ENCODE results near the gene SLC16A3.
A peak's percentile ranks its signal among the peaks of the same experiment; 100 is the strongest.
"Not testable (repeated sequence)": the region's sequence is repeated elsewhere in the genome, so short reads cannot be mapped to it uniquely, and the experiment has no call there.

Gene SLC16A3

DNA sequence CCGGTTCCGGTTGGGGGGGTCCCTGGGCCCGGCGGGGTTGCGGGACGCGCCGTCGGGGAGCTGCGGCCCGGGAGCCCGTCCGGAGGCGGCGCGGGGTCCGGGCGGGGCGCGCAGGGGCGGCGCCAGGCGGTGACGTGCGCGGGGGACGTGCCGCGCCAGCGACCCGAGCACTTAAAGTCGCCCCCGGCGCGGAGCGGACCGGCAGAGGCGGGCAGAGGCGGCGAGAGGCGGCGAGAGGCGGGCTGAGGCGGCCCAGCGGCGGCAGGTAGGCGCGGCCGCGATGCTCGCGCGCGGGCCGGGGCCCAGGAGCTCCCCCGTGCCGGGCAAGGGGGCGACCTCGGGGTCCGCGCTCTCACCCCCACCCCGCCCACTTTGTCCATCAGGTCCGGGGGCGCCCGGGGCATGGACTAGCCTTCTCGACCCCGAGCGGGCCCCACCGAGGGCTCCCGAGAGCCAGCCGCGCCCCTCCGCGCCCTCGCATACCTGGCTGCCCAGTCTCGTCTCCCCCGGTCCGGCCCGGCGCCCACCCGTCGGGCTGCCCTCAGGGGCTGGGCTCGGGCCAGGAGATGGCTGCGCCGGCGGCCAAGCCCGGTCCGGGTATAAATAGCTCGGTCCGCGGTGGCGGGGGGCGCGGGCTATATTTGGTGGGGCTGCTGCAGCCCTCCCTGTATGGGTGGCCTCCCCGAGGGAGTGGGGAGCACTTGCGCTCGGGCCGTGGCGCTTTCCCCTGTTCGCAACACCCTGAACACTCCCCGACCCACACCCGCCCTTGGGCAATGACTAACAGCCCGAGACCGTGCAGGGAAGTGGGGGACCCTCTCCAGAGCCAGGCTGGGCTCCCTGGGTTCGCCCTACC is at the start of gene SLC16A3:
TSS of gene SLC16A3 (plus strand) at position 201 of the 856 bp plus-strand sequence. CDS start 6,967 bp downstream, outside the sequence.
- DNase-seq (ENCODE audit: low spot score) = peak; percentile 53

GRCh38 chr17:82179412-82179811 is 49.4 kb upstream of the SLC16A3 start:
- DNase-seq (ENCODE audit: low spot score) = no peak

GRCh38 chr17:82179946-82180475 is 48.8 kb upstream of the SLC16A3 start:
- no peak for DNase-seq (ENCODE audit: low spot score)

DNA sequence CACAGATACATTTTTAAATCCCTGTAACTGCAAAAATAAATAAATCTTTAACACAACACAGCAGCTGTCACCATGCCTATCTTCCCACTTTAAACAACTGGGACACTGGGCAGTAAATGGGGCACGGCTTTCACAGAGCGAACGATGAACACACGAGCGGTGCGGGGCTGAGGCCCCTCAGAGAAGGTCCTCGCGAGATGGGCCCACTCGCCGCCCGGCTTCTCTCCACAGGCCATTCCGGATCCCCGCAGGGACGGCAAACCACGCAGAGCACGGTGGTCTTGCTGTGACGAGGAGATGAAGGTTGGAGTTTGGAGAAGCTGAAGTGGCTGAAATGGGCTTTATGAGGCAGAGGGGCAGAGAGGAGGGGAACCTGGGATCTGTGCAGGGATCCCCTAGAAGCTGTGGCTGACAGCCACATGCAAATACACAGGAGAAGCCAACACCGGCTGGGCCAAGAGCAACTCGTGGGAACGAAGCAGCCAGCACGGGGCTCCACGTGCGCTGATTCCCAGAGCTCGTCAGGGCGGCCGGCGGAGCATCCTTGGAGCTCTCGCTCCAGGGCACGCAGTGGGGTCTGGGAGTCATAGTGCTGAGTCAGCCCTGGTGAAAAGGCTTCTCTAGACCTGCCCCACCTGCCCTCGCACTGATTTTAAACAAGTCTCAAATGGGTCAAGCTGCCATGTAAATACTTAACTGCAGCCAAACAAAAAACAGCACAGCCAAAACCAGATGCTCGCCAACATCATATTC is 47.9 kb upstream of the SLC16A3 start:
- no peak for DNase-seq (ENCODE audit: low spot score)

DNA sequence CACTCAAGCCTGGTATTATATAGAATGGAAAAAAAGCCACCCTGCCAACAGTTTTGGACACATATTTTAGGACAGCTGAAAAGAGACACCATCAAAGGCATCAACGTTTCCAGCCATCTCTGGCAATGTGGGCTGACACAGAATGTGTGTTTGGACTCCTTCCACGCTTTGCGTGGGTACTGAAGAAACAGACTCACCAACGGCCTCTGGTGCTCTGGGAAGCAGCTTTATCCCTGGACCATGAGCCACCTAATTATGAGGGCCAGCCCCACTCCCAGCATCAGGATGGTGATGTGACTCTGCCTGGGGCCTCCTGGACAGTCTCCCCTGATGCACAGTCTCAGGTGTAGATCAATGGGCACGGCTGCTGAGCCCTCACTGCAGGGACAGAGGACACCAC is 44.1 kb upstream of the SLC16A3 start:
- no peak for DNase-seq (ENCODE audit: low spot score)

GRCh38 chr17:82186221-82186620 is 42.6 kb upstream of the SLC16A3 start:
- no peak for DNase-seq (ENCODE audit: low spot score)

DNA sequence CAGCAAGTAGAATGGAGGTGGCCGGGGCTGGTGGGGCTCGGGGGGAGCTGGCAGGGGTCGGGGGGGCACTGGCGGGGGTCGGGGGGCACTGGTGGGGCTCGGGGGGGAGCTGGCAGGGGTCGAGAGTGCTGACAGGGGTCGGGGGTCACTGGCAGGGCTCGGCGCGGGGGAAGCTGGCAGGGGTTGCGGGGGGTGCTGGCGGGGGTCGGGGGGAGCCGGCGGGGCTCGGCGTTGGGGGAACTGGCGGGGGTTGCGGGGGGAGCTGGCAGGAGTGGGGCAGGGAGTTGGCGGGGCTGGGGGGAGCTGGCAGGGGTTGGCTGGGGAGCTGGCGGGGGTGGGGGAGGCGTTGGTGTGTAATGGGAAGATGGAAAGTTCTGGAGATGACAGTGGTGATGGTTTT is 41.3 kb upstream of the SLC16A3 start:
- no peak for DNase-seq (ENCODE audit: low spot score)

- DNase-seq (ENCODE audit: low spot score) = no peak
Measured at GRCh38 chr17:82188001-82188961, 40.6 kb upstream of the SLC16A3 start.

DNA sequence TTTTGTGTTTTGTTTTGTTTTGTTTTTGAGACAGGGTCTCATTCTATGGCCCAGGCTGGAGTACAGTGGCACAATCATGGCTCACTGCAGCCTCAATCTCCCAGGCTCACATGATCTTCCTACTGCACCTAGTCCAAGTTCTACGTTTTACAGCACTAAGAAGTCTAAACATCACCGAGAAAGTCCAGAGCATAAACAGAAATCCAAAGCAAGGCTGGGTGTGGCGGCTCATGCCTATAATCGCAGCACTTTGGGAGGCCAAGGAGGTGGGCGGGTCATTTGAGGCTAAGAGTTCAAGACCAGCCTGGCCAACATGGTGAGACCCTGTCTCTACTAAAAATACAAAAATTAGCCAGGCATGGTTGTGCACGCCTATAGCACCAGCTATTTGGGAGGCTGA is 35.8 kb upstream of the SLC16A3 start:
- not testable (repeated sequence) for DNase-seq (ENCODE audit: low spot score)

GRCh38 chr17:82193520-82194220 is 35.2 kb upstream of the SLC16A3 start:
- DNase-seq (ENCODE audit: low spot score) = no peak

DNA sequence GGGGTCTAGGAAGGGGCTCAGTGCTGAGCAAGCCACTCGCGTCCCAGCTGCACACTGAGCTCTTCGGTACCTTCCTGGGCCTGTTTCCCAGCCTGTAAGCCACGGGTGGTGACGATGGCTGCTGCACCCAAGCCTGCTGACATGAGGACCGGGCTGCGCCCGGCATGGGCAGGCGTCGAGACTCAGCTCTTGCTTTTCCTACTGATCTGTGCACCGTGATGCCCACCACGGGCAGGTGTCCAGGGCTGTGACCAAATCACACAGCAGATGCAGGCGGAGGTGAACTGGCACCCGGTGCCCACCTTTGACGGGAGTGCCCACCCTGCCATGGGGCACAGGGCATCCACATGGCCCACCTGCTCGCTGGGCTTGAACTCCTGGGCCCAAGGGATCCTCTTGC is 34.1 kb upstream of the SLC16A3 start:
- no peak for DNase-seq (ENCODE audit: low spot score)

DNA sequence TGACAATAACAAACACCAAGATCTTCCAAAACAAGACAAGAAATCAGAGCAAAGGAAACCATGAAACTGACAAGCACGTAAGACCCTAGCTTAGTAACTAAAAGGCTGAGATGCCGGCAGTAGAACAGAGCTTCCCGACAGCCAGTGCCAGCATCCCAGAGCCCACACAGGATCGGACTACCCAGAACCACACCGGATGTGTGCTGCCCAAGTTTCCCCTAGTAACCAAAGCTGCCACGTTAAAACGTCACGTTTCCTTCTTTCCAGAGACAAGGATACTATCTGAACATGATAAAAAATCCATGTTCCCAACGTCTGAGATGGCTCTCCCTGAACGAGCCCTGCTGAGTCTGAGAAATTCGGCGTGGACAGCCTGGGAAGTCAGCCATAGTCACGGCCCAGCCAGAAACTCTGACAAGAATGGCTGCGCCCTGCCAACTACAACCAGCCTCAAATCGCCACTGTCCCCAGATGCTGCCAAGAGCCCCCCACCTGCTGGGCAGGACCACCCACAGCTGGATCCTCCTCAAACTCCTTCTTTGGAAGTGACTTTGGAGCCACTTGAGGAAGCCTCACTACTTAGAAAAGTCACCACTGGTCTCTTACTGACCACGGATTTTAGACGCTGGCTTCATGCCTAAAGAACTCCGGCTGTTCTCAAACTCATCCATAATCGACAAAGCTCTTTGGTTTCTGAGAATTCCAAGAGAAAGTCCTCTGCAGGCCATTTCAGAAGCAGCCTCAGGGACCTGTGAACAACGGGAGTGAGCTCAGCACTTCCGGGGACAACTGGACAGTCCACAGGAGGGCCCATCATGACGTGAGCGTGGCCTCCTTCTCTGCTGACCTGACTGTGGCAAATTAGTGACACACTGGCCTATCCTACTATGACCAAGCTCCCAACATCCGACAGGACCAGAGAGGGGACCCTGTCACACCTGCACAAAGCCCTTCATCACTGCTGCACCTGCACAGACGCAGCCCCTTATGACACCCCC is 32.9 kb upstream of the SLC16A3 start:
- no peak for DNase-seq (ENCODE audit: low spot score)

DNA sequence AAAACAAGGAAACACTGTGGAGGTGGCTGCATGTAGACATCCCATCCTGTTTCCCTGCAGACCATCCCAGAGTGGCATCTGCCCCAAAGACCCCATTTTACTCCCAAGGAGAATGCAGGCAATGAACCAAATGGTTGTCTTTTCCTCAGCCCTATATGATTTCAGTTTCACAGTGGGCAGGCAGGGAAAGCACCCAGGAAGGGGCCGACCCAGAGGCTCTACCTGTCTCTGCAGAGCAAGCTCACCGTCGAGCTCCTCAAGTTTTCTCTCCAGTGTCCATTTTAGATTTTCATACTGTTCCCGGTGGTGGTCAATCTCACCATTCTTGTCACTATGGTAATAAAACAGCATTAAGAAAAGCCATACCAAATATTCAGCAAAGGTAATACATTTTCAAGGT is 30.8 kb upstream of the SLC16A3 start:
- no peak for DNase-seq (ENCODE audit: low spot score)

- DNase-seq (ENCODE audit: low spot score) = no peak
Measured at GRCh38 chr17:82199496-82199895, 29.3 kb upstream of the SLC16A3 start.

GRCh38 chr17:82200135-82200534 is 28.7 kb upstream of the SLC16A3 start:
- DNase-seq (ENCODE audit: low spot score) = no peak

DNA sequence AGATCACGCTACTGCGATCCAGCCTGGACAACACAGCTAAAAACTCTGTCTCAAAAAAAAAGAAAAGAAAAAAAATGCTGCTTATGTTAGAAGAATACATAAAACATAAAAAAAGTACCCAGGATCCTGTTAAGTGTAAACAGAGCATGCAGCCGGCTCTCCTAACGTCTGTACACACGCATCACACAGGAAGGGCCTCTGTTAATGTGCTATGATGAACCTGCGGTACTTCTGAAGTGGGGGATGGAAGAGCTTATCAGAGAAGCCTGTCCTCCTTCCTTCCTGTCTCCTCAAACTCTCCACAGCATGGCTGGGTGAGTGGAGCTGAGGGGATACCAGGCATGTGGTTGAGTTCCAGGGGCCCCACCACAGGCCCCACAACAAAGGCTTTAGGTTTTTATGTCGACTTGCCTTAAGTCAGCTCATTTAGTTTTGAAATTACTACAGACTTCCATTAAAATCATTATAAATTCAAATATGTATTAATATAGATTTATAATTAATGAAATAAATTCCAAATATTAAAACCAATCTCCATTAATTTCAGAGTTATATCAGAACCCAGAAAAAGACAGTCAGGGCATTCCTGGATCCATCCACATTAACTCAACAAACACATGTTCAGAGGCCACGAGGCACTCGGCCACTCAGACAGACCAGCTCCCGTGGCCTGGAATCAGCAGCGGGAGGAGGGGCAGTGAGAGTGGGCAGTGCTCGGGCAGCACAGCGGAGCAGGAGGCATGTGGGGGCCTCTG is 27.9 kb upstream of the SLC16A3 start:
- no peak for DNase-seq (ENCODE audit: low spot score)

- no peak for DNase-seq (ENCODE audit: low spot score)
Measured at GRCh38 chr17:82201498-82201910, 27.3 kb upstream of the SLC16A3 start.

DNA sequence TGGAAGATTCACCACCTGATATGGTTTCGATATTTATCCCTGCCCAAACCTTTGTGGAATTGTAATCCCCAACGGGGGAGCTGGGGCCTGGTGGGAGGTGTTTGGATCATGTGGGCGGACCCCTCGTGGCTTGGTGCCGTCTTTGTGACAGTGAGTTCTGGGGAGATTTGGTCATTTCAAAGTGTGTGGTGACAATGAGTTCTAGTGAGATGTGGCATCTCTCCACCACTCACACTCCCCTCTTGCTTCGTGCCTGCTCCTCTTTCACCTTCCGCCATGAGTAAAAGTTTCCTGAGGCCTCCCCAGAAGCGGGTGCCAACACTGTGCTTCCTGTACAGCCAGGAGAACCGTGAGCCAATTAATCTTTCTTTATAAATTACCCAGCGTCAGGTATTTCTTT is 25.9 kb upstream of the SLC16A3 start:
- DNase-seq (ENCODE audit: low spot score) = no peak

- no peak for DNase-seq (ENCODE audit: low spot score)
Measured at GRCh38 chr17:82203920-82204319, 24.9 kb upstream of the SLC16A3 start.

All from hematopoietic multipotent progenitor cell treated with erythropoietin and hydrocortisone succinate and interleukin-3 and kit ligand, for 15 days (in vitro differentiated cells).